ENCODE results near the gene UCHL3. TPM values are rescaled to one million over a fixed set of nuclear protein-coding genes. Genes with fewer than 3 reads are reported as not detected.

UCHL3 gene
- total RNA-seq, 1 experiment from 2014 or later = 50.8 TPM

DNA sequence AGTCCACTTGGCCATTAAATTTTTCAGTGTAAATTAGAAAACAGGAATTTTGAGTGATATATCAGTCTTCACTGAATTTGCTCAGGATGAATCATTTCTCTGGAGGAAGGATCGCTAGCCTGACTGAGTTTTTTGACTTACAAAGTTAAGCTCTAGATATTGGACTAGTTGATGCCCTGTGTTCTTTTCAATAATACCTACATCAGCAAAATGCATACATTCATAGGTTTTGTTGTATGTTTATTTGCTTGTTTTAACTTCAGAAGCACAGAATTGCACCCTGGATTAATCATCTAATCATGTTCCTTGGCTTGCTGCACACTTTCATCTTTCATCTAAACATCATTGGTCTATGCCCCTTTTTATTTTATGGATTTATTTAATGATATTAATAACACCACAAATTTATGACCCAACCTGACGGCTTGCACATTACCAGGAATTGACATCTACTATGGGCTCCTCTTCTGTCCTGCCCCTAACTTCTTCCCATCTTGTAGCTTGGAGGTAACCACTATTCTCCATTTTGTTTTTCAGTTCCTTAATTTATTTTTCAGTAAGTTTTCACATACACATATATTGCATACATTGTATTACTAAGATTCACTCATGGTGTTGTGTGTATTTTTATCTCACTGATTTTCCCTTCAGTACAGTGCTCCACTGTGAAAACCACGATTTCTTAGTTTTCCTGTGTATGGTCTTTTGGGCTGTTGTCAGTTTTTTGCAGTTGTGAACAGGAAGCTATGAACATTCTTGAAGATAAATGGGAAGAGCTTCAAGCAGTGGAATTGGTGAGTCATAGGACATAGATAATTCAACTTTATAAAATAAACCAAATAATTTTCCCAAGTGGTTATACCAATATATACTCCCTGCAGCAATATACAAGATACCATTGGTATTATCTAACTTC is 35.3 kb upstream of the UCHL3 start:
- TF ChIP-seq, protein P1, sequence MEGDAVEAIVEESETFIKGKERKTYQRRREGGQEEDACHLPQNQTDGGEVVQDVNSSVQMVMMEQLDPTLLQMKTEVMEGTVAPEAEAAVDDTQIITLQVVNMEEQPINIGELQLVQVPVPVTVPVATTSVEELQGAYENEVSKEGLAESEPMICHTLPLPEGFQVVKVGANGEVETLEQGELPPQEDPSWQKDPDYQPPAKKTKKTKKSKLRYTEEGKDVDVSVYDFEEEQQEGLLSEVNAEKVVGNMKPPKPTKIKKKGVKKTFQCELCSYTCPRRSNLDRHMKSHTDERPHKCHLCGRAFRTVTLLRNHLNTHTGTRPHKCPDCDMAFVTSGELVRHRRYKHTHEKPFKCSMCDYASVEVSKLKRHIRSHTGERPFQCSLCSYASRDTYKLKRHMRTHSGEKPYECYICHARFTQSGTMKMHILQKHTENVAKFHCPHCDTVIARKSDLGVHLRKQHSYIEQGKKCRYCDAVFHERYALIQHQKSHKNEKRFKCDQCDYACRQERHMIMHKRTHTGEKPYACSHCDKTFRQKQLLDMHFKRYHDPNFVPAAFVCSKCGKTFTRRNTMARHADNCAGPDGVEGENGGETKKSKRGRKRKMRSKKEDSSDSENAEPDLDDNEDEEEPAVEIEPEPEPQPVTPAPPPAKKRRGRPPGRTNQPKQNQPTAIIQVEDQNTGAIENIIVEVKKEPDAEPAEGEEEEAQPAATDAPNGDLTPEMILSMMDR (conservative IDR thresholded peaks at IDR 0.05) = no peak
- no peak overlapping the region for H3K27ac Mint-ChIP-seq

More for the DNA sequence above, 35.3 kb upstream of the UCHL3 start:
- Histone ChIP-seq H2AK5ac (ENCODE audit: insufficient read length, low read length) (no peak overlapping the region), H2BK15ac (ENCODE audit: low read depth, low read length) (no peak overlapping the region), H2BK20ac (ENCODE audit: low read depth, low read length, poor library complexity, severe bottlenecking) (no peak overlapping the region), H3K56ac (ENCODE audit: insufficient read length, low read depth, low read length) (no peak overlapping the region), H3K79me1 (ENCODE audit: insufficient read depth, low read depth, low read length, poor library complexity, severe bottlenecking) (no peaks in the 10 kb centered on the region), H3K23ac (ENCODE audit: insufficient read length, low read depth, low read length) (no peak overlapping the region), H3K79me2 (ENCODE audit: insufficient read depth, low read length) (no peaks in the 10 kb centered on the region), H3K14ac (ENCODE audit: insufficient read depth, low read length) (no peak overlapping the region), H2BK12ac (ENCODE audit: insufficient read length, low read depth, low read length) (no peak overlapping the region), H4K91ac (ENCODE audit: insufficient read length, low read depth, low read length) (no peak overlapping the region), H3K23me2 (ENCODE audit: insufficient read length, low read depth, low read length, poor library complexity, severe bottlenecking) (no peaks in the 10 kb centered on the region), H4K20me1 (ENCODE audit: control insufficient read depth, insufficient read depth, insufficient read length) (no peaks in the 10 kb centered on the region), H3K27me3 (ENCODE audit: insufficient read depth, low read length) (no peaks in the 10 kb centered on the region; the same call in 1 of the 2 replicates), H4K8ac (replicated peaks; ENCODE audit: insufficient read length, low read depth, low read length) (no peak overlapping the region), H3K27ac (ENCODE audit: insufficient read length, low read depth, low read length) (no peak overlapping the region), H3K9me3 (ENCODE audit: control insufficient read depth, low read depth, low read length) (no peaks in the 10 kb centered on the region), H3K9ac (ENCODE audit: extremely low read depth, insufficient read length, low read length) (no peak overlapping the region), H3K4ac (ENCODE audit: low read depth, low read length) (no peak overlapping the region), H2BK120ac (ENCODE audit: low read depth, low read length, poor library complexity, severe bottlenecking) (no peak overlapping the region), H3K4me2 (ENCODE audit: insufficient read depth, insufficient read length, low read length) (no peak overlapping the region), H2AFZ (ENCODE audit: low read length) (no peak overlapping the region), H3K4me1 (ENCODE audit: insufficient read depth, low read length) (no peaks in the 10 kb centered on the region), H2BK5ac (ENCODE audit: insufficient read length, low read length) (no peak overlapping the region), H3K18ac (ENCODE audit: insufficient read length, low read depth, low read length) (no peak overlapping the region), H3T11ph (ENCODE audit: low read length) (no peak overlapping the region), H4K5ac (ENCODE audit: insufficient read length, low read depth, low read length) (no peak overlapping the region)
- no peaks in the 10 kb centered on the region for H3K27me3 Mint-ChIP-seq (ENCODE audit: low read depth)
- no peak overlapping the region for H3K4me3 Mint-ChIP-seq
- no peak for DNase-seq
- no peaks in the 10 kb centered on the region for H3K4me1 Mint-ChIP-seq
- H3K9me3 Mint-ChIP-seq = peaks cover 9 to 12% of the 10 kb centered on the region in 2 experiments; a peak in 4 of 5 replicates
- WGBS (ENCODE audit: extremely low coverage, insufficient read length, low lambda C conversion rate) = no CpG with 5 or more reads among the region's 3 CpGs
- H3K36me3 Mint-ChIP-seq (ENCODE audit: insufficient read depth in 1 of 3, low read depth in 3 of 3) = peaks cover 0 to 12% (median 8%) of the 10 kb centered on the region in 3 experiments; a peak in 3 of 7 replicates

Data from H9 (cell line).